ENCODE data around the gene EDIL3. TPM values are rescaled to one million over a fixed set of nuclear protein-coding genes. Genes with fewer than 3 reads are reported as not detected.

EDIL3 gene
- total RNA-seq, 1 experiment from 2014 or later: 0.07 TPM

DNA sequence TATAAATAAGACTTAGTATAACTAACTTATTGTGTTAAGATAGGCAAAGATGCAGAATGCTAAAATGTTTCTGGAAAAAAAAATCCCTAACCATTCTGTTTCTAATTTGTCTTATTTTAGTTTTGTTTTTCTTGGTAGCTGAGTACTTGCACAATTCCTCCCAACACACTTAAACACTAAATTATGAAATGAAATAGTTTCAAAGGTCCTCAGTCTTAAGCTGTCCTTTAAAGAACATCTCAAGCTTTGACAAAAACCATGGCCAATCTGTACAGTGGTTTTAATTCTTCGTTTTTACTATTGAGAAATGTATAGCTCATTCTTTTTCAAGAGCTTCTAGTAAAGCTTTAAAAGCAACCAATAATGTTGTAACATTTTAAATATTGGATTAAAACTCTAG is 171.5 kb downstream of the EDIL3 start:
- BruUV-seq (replicated peaks): no TSS peak
- H3K36me3 Mint-ChIP-seq (ENCODE audit: insufficient read depth, unreplicated experiment): no peaks in the 10 kb centered on the region
- DNase-seq: no peak
- H3K4me1 Mint-ChIP-seq (ENCODE audit: low read depth, unreplicated experiment): no peaks in the 10 kb centered on the region
- no peak overlapping the region for H3K27ac Mint-ChIP-seq (ENCODE audit: unreplicated experiment)
- no peaks in the 10 kb centered on the region for H3K9me3 Mint-ChIP-seq (ENCODE audit: low read depth, unreplicated experiment)
- CTCF ChIA-PET: interaction anchor here (0.5 kb wide), 1 partner anchor 416 kb away, joined by 4 read pairs; no protein-coding TSS in a partner anchor
- TF ChIP-seq CTCF (IDR thresholded peaks at IDR 0.05; ENCODE audit: unreplicated experiment): no peak
- intact Hi-C loops (cut with micrococcal nuclease; ENCODE audit: unreplicated experiment): no loop called here
- no peaks in the 10 kb centered on the region for H3K27me3 Mint-ChIP-seq (ENCODE audit: unreplicated experiment)
- no peak overlapping the region for H3K4me3 Mint-ChIP-seq (ENCODE audit: low read depth, unreplicated experiment)

DNA sequence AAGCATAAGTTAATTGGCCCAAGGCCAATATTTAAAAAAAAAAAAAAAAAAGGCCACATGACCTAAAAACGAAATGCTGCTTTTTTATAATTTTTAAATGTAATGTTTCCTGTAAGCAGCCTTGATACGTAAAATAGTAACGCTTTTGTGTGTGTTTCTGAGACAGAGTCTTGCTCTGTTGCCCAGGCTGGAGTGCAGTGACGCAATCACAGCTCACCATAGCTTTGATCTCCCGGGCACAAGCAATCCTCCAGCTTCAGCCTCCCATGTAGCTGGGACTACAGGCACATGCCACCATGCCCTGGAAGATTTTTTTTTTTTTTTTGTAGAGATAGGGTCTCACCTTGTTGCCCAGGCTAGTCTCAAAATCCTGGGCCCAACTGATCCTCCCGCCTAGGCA is 179.9 kb downstream of the EDIL3 start:
- no peak for TF ChIP-seq CTCF (IDR thresholded peaks at IDR 0.05; ENCODE audit: unreplicated experiment)
- intact Hi-C loops (cut with micrococcal nuclease; ENCODE audit: unreplicated experiment): no loop called here
- H3K27me3 Mint-ChIP-seq (ENCODE audit: unreplicated experiment): no peaks in the 10 kb centered on the region

GRCh38 chr5:84202136-84202535 is 182.5 kb downstream of the EDIL3 start:
- no peaks in the 10 kb centered on the region for H3K9me3 Mint-ChIP-seq (ENCODE audit: low read depth, unreplicated experiment)
- no TSS peak for BruUV-seq (replicated peaks)
- CTCF ChIA-PET: no interaction called here
- intact Hi-C loops (cut with micrococcal nuclease; ENCODE audit: unreplicated experiment): no loop called here
- no peak for DNase-seq
- no peaks in the 10 kb centered on the region for H3K27me3 Mint-ChIP-seq (ENCODE audit: unreplicated experiment)
- H3K36me3 Mint-ChIP-seq (ENCODE audit: insufficient read depth, unreplicated experiment): no peaks in the 10 kb centered on the region
- TF ChIP-seq CTCF (IDR thresholded peaks at IDR 0.05; ENCODE audit: unreplicated experiment): no peak
- H3K4me3 Mint-ChIP-seq (ENCODE audit: low read depth, unreplicated experiment): no peak overlapping the region
- H3K4me1 Mint-ChIP-seq (ENCODE audit: low read depth, unreplicated experiment): no peaks in the 10 kb centered on the region
- H3K27ac Mint-ChIP-seq (ENCODE audit: unreplicated experiment): no peak overlapping the region

More for the DNA sequence above, 179.9 kb downstream of the EDIL3 start:
- no peaks in the 10 kb centered on the region for H3K9me3 Mint-ChIP-seq (ENCODE audit: low read depth, unreplicated experiment)
- H3K4me1 Mint-ChIP-seq (ENCODE audit: low read depth, unreplicated experiment): no peaks in the 10 kb centered on the region
- H3K27ac Mint-ChIP-seq (ENCODE audit: unreplicated experiment): no peak overlapping the region
- BruUV-seq (replicated peaks): no TSS peak
- CTCF ChIA-PET: interaction anchor here (0.7 kb wide), 1 partner anchor 178 kb away, joined by 6 read pairs; no protein-coding TSS in a partner anchor
- H3K36me3 Mint-ChIP-seq (ENCODE audit: insufficient read depth, unreplicated experiment): no peaks in the 10 kb centered on the region
- no peak for DNase-seq
- no peak overlapping the region for H3K4me3 Mint-ChIP-seq (ENCODE audit: low read depth, unreplicated experiment)

- H3K27ac Mint-ChIP-seq (ENCODE audit: unreplicated experiment): no peak overlapping the region
- H3K9me3 Mint-ChIP-seq (ENCODE audit: low read depth, unreplicated experiment): no peaks in the 10 kb centered on the region
- H3K27me3 Mint-ChIP-seq (ENCODE audit: unreplicated experiment): no peaks in the 10 kb centered on the region
- H3K4me3 Mint-ChIP-seq (ENCODE audit: low read depth, unreplicated experiment): no peak overlapping the region
- no TSS peak for BruUV-seq (replicated peaks)
- no peaks in the 10 kb centered on the region for H3K4me1 Mint-ChIP-seq (ENCODE audit: low read depth, unreplicated experiment)
- no peak for DNase-seq
- CTCF ChIA-PET: no interaction called here
- intact Hi-C loops (cut with micrococcal nuclease; ENCODE audit: unreplicated experiment): no loop called here
- TF ChIP-seq CTCF (IDR thresholded peaks at IDR 0.05; ENCODE audit: unreplicated experiment): no peak
- H3K36me3 Mint-ChIP-seq (ENCODE audit: insufficient read depth, unreplicated experiment): no peaks in the 10 kb centered on the region
Observed at GRCh38 chr5:84197538-84197937, 187.1 kb downstream of the EDIL3 start.

Data from Calu3 (cell line).